Lung (tissue), 12 donors: ENCODE results near the gene HOXA4. TPM values are rescaled to one million over a fixed set of nuclear protein-coding genes. Genes with fewer than 3 reads are reported as not detected.

Source experiments
- ATAC-seq: fragments of 200-7000 bp; cut with Tn5 transposase; one replicate; pipeline ENCODE4 v1.9.1; 2020; ENCODE audit warnings: moderate number of reproducible peaks; ENCODE audit not compliant: insufficient read depth, low FRiP score
- DNase-seq, 3 donors: peaks; one replicate each; pipeline ENCODE4 v3.0.0-alpha.2; 2013 to 2017
- H3K27ac ChIP-seq, 2 donors: one replicate each; pipeline ENCODE4 v1.5.1; 2013; ENCODE audit warnings: mild to moderate bottlenecking in 2 of 2, moderate library complexity in 2 of 2, control low read depth in 1 of 2, inconsistent platforms in 1 of 2, low read depth in 1 of 2, low read length in 1 of 2
- H3K27me3 ChIP-seq, 3 donors: one replicate each; pipeline ENCODE4 v1.5.1; 2013; ENCODE audit warnings: low read length in 2 of 3; ENCODE audit not compliant: control insufficient read depth in 3 of 3, insufficient read depth in 3 of 3
- H3K36me3 ChIP-seq, 4 donors: one replicate each; pipeline ENCODE4 v1.5.1; 2013; ENCODE audit warnings: low read length in 4 of 4, mild to moderate bottlenecking in 1 of 4, moderate library complexity in 1 of 4; ENCODE audit not compliant: control insufficient read depth in 4 of 4, insufficient read depth in 4 of 4
- H3K4me1 ChIP-seq, 5 donors: one replicate each; pipeline ENCODE4 v1.5.1; 2013; ENCODE audit warnings: low read length in 5 of 5, mild to moderate bottlenecking in 2 of 5, moderate library complexity in 1 of 5; ENCODE audit not compliant: control insufficient read depth in 5 of 5, insufficient read depth in 5 of 5
- H3K4me3 ChIP-seq: one replicate; pipeline ENCODE4 v1.5.1; 2013; ENCODE audit warnings: mild to moderate bottlenecking, control low read depth, moderate library complexity
- H3K9ac ChIP-seq, 2 donors: one replicate each; pipeline ENCODE4 v1.5.1; 2013; ENCODE audit warnings: low read length in 2 of 2, control low read depth in 1 of 2; ENCODE audit not compliant: insufficient read depth in 1 of 2
- H3K9me3 ChIP-seq, 4 donors: one replicate each; pipeline ENCODE4 v1.5.1; 2013; ENCODE audit warnings: low read length in 3 of 4, mild to moderate bottlenecking in 1 of 4, moderate library complexity in 1 of 4; ENCODE audit not compliant: control insufficient read depth in 4 of 4, insufficient read depth in 3 of 4
- WGBS, 2 donors: extraction: QIAGEN DNeasy Blood & Tissue Kit; methylation state at CpG; one replicate each; pipeline ENCODE4 v1.1.7; 2013; 5-methylcytosine and 5-hydroxymethylcytosine counted together
- polyA plus RNA-seq, 2 donors: library from polyadenylated mRNA; stranded (reverse); fragments of 200-250 nt; gene quantifications; one replicate each; pipeline ENCODE4 v1.2.1, GENCODE V29; 2013
- total RNA-seq, 2 donors: library from RNA; depleted of rRNA in 1 of 2; stranded (reverse); fragments of >200 nt in 1 of 2; gene quantifications; one replicate each; pipeline ENCODE4 v1.2.1, GENCODE V29; 2014 to 2021
- TF ChIP-seq, protein P1 (sequence below): IDR thresholded peaks from 2 replicates; pipeline ENCODE4 v1.5.1; 2012; ENCODE audit warnings: mild to moderate bottlenecking; ENCODE audit errors: control extremely low read depth, extremely low read depth
- donor health status: control.
- donor health status: control.
- donor health status: Bipolar disorder and iron deficiency.
- donor health status: healthy.
- donor health status: DM: yes; HTN: yes; CAD: no.

HOXA4 gene
- total and polyA plus RNA-seq, 4 donors: 2.7 to 6.0 (median 4.1) TPM

GRCh38 chr7:27126596-27127327 lies 3.8 kb downstream of the HOXA4 start:
- DNase-seq (peak in 1 of 3 donors; percentile 71), ATAC-seq (no peak)
- 38 to 69% methylated on average over 3 of the region's 3 CpGs for WGBS, 2 donors
- peaks cover 0 to 2% (median 0%) of the 10 kb centered on the region in 4 donors for H3K9me3 ChIP-seq
- H3K4me1 ChIP-seq: peaks cover 3 to 84% (median 7%) of the 10 kb centered on the region in 5 donors
- TF ChIP-seq, protein P1, sequence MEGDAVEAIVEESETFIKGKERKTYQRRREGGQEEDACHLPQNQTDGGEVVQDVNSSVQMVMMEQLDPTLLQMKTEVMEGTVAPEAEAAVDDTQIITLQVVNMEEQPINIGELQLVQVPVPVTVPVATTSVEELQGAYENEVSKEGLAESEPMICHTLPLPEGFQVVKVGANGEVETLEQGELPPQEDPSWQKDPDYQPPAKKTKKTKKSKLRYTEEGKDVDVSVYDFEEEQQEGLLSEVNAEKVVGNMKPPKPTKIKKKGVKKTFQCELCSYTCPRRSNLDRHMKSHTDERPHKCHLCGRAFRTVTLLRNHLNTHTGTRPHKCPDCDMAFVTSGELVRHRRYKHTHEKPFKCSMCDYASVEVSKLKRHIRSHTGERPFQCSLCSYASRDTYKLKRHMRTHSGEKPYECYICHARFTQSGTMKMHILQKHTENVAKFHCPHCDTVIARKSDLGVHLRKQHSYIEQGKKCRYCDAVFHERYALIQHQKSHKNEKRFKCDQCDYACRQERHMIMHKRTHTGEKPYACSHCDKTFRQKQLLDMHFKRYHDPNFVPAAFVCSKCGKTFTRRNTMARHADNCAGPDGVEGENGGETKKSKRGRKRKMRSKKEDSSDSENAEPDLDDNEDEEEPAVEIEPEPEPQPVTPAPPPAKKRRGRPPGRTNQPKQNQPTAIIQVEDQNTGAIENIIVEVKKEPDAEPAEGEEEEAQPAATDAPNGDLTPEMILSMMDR: no peak
- peaks cover 0 to 25% (median 5%) of the 10 kb centered on the region in 4 donors for H3K36me3 ChIP-seq
- H3K4me3 ChIP-seq: no peak overlapping the region
- H3K27me3 ChIP-seq: peaks cover 0 to 76% (median 7%) of the 10 kb centered on the region in 3 donors
- peak overlapping the region in 1 of 2 donors; percentile 92 for H3K9ac ChIP-seq
- no peak overlapping the region for H3K27ac ChIP-seq

GRCh38 chr7:27125986-27126394 lies 4.6 kb downstream of the HOXA4 start:
- peaks cover 2 to 84% (median 7%) of the 10 kb centered on the region in 5 donors for H3K4me1 ChIP-seq
- peak overlapping the region in 1 of 2 donors; percentile 92 for H3K9ac ChIP-seq
- H3K27ac ChIP-seq: peak overlapping the region in 1 of 2 donors; percentile 95
- WGBS, 2 donors: 44 to 58% methylated on average over 5 of the region's 5 CpGs
- H3K4me3 ChIP-seq: no peak overlapping the region
- H3K27me3 ChIP-seq: peaks cover 0 to 82% (median 0%) of the 10 kb centered on the region in 3 donors
- TF ChIP-seq, protein P1: no peak
- DNase-seq: no peak
- ATAC-seq: no peak
- peaks cover 0 to 2% (median 0%) of the 10 kb centered on the region in 4 donors for H3K9me3 ChIP-seq
- peaks cover 0 to 27% (median 4%) of the 10 kb centered on the region in 4 donors for H3K36me3 ChIP-seq

- Histone ChIP-seq H3K9me3 (peaks cover 0 to 2% (median 0%) of the 10 kb centered on the region in 4 donors), H3K27ac (peak overlapping the region in 1 of 2 donors; percentile 95), H3K27me3 (peaks cover 0 to 82% (median 0%) of the 10 kb centered on the region in 3 donors), H3K4me1 (peaks cover 0 to 88% (median 3%) of the 10 kb centered on the region in 5 donors), H3K4me3 (no peak overlapping the region), H3K9ac (peak overlapping the region in 1 of 2 donors; percentile 83), H3K36me3 (peaks cover 0 to 27% (median 4%) of the 10 kb centered on the region in 4 donors)
- 52 to 67% methylated on average over 8 of the region's 8 CpGs for WGBS, 2 donors
- DNase-seq: no peak
- ATAC-seq: no peak
- TF ChIP-seq, protein P1: no peak
These were observed 5.5 kb downstream of the HOXA4 start for GRCh38 chr7:27124902-27125689.
